GM19372 (cell line): ENCODE data around the gene MB.

Experiments used
- ATAC-seq: cut with Tn5 transposase; IDR thresholded peaks from one replicate; pipeline ENCODE4 v1.9.1; 2021; ENCODE audit warnings: mild to moderate bottlenecking, low read depth, moderate library complexity; ENCODE audit not compliant: unreplicated experiment

Gene MB

DNA sequence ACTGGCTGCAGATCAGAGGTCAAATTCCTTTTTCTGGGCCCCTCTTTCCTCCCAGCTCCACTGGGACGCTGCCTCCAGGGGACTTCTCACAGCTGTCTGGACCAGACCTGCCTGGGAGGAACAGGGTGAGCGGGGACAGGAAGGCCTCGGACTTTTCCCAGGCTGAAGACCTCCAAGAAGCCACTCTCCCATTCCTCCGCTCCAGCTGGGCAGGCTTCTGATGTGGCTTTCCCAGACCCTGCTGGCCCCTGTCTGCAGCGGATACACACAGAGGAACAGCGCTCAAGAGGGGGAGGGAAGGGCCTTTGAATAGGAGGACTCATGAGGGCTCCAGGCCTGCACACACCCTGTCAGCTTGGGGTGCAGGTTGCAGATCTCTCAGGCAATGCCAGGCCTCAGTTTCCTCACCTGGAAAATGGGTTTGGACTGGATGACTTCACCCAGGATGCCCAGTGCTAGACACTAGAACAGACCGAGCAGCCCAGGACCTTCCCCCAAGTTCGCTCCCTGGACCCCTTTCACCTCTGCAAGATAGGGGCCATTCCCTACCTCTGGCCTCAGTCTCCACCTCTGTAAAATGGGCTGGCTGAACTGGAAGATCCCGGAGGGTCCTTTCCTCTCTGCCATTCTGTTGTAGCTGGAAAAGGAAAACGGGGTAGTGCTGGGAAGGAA, 36.6 kb downstream of the MB start:
- ATAC-seq, result no peak

DNA sequence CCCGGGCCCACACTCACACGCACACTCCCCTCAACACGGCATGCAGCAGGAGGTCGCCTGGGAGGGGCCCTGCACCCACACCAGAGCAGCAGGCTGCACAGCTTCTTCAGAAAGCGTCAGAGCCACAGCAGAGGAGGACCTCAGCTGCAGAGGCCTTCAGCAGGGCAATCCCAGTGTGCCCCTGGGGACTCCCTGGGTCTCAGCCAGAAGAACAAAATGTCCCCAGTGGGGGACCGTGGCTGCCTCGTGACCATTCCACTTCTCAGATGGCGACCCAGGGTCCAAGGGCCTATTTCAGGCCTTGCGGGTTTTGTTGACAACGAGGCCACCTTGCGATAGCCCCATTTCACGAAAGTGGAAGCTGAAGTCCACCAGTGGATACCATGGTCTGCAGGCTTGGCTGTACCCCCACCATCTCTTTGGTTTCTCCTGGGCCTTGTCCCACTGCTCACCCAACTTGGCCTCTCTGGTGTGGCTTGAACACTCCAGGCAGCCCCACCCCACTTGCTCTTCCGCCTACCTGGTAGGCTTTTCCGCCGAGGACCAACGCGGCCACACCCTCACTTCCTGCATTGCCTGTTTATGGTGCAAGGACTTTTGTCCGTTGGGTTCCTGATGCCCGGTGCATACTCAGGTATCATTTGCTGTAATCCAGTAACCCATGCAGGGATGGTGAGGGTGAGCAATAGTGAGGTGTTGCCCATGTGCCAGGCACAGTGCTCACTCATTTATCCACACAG, 38.1 kb downstream of the MB start:
- no peak for ATAC-seq

DNA sequence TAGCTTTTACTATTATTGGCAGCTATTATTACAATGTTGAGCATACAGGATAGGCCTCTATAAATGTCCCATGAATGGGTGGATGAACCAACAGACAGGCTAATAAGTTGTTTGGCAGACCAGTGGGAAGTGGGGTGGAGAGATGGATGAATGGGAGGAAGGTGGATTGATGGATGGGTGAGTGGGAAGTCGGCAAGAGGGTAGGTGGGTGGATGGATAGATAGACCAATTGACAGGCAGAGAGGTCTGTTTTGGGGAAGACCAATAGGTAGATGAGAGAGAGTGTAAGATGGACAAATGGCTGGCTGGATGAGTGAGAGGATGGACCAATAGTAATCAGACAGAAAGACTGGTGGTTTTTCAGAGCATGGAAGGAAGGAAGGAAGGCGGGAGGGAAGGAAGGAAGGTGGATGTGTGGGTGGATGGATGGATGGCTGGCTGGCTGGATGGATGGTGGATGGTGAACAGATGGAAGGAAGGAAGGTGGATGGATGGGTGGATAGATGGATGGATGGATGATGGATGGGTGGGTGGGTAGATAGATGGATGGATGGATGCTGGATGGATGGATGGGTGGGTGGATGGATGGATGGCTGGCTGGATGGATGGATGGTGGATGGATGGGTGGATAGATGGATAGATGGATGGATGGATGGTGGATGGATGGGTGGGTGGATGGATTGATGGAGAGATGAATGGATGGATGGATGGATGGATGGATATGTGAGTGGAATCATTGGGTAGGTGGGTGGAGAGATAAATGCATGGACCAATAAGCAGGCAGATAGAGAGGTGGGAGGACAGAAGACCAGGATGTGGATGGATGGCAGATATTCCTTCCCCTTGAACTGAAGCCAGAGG, 39.1 kb downstream of the MB start:
- ATAC-seq, result no peak

DNA sequence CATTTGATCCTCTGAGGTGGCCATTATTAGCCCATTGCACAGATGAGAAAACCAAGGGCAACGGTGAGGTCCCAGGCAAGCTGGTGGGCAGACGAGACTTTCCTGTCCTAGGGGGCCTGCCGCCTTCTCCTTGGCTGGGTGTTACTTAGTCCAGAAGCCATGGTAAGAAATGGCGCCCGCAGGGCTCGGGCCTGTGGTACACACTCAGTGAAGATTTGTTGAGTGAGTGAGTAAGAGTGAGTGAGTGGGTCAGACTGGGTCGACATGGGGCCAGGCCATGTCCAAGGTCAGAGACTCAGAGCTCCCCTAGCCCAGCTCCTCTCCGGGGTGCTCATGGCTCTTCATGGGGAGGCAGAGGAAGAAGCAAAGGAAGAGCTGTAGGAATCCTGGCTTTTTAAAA, 40.5 kb downstream of the MB start:
- ATAC-seq, result no peak

DNA sequence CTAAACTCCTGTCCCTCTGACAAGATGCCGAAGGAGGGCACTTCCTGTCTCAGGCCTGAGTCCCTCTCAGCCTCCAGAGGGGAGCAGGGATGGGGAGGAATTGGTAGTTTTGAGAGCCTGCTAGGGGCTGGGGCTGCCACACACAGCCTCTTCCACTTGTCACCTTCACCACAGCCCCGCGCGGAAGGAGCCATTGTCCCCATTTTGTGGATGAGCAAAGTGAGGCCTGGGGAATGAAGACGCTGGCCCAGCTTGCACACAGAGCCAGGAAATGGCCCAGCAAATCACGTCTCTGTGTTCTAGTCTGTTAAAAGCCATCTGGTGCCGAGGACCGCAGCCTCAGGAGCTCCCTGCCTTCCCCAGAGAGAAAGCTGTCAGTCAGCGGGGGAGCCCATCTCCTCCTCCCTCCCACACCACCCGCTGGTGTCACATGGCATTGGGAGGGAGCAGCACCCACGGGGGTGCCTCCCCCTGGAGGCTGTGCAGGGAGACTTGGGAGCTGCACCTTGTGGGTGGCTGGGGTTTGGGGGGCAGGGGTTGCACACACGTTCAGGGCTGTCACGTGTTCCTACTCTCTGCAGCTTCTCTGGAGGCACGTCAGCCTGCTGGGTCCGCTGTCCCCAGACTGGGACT, 41.9 kb downstream of the MB start:
- ATAC-seq, result no peak

DNA sequence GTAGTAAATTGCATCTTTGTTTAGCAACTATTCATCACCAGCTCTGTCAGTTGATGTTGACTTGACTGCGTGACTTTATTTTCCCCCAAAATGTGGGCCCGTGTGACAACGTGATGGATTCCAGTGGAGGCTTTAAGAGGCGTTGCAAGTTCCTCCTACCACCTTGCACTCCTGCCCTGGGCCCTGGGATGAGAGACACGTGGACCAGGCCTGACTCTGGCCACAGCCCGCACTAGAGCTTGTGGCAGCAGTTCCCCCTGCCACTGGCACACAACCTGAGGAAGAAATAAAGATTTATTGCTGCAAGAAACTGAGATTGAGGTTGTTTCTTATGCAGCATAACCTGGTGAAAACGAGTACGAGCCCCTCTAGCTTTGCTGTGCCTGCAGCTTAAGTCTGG, 44.6 kb downstream of the MB start:
- ATAC-seq, result no peak

DNA sequence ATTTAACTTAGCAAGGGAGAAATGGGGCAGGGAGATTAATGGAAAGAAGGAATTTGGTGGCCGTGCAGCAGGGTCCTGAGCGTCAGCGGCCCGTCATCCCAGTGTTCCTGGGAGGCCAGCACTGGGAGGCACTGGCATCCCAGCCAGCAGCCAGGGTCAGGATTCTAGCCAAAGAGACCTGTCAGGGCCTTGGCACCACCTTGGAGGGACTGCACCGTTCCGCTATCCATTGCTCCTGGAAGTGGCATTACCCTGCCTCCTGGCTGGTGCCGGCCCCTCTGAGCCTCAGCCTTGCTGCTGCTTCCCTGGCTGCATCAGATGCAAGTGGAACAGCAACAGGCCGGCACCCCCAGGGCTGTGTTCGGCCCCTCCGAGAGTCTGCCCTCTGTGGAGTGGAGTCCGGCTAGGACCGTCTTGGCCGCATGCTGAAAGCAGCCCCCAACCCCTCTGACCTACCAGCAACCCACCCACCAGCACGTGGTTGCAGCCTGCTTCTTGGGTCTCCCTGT, 46.4 kb downstream of the MB start:
- ATAC-seq, result no peak

DNA sequence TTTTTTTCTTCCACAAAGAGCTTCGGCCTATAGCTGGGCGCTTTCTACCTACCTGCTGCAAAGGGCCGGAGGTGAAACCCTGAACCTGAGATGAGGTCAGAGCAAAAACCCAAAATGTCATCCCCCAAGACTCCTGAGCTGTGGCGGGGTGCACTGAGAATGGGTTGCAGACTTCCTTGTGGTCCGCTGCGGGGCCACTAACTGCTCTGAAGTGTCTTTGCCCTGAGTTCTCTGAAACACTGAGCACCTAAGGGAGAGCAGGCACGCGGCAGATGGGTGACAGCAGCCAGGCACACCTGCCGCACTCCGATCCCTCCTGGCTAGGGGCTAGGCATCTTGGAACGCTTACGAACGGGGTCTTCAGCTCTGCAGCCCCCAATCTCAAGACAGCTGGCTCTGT, 47.2 kb downstream of the MB start:
- no peak for ATAC-seq

DNA sequence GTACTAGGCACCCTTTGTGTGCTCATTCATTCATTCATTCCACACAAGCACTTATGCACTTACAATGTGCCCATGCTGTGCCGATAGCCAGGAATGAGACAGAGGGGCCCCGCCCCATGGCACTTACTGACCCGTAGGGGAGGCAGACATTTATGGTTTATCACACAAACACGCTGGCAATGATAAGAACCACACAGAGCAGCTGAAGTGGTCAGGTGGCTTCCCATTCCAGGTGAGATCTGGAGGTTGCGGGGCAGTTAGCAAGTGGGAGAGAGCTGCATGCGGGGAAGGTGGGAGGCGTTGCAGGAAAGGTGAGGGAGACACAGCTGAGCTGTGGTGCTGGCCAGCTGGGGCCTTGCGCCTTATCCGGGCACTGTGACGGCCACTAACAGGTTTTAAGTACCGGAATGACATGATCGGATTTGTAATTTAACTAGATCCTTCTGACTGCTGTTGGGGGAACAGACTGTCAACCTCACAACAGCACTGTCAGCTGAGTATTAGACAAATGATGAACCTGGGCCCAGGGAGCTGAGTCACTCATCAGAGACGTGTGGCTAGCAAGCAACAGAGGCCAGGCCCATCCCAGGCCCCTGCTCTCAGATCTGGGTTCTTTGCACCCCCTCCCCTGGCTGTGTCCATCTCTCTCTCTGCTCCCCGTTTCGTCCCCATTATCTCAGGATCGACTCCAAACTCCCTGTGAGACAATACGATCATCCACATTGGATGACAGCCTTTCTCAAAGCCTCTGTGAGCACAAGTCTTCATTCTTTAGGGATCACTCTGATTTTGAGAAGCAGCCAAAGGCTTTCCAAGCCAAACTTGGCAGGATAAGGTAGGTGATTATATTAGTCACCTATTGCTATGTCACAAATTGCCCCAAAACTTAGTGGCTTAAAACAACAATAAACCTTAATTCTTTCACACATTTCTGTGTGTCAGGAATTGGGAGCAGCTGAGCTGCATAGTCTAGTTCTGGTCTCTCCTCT, 48.1 kb downstream of the MB start:
- no peak for ATAC-seq

DNA sequence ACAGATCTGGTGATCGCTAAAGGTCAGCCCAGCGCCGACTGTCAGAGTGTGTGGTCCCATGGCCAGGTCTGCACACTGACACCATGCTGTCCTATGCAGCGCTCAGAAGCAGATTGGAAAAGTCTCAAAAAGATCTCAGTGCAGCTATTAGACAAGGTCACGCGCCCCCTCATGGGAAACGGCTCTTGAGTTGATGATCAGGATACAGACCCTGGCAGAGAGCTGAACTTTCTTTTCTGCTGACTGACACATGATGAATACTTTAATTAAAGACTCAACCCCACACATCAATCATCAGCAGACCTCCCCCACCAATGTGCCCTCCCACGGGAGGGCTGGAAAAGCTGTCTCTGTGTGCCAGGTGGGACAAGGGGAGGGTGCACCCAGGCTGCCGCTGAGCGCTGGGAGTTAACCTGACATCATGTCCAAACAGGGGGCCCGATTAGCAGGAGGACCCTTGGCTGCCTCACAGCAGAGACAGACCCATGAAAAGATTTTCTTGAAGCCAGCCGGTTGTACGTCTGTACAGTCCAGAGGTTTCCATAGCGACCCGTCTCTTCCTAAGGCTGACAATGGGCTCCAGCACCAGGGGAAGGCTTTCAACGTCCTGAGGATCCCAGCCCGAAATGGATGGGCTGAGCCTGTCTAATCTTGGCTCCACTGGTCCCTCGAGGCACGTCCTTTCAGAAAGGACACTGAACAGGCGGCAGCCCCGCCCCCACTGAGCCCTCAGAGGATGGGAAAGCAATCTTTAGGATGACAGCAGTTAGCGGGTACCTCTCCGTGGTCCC, 49.6 kb downstream of the MB start:
- ATAC-seq, result no peak

DNA sequence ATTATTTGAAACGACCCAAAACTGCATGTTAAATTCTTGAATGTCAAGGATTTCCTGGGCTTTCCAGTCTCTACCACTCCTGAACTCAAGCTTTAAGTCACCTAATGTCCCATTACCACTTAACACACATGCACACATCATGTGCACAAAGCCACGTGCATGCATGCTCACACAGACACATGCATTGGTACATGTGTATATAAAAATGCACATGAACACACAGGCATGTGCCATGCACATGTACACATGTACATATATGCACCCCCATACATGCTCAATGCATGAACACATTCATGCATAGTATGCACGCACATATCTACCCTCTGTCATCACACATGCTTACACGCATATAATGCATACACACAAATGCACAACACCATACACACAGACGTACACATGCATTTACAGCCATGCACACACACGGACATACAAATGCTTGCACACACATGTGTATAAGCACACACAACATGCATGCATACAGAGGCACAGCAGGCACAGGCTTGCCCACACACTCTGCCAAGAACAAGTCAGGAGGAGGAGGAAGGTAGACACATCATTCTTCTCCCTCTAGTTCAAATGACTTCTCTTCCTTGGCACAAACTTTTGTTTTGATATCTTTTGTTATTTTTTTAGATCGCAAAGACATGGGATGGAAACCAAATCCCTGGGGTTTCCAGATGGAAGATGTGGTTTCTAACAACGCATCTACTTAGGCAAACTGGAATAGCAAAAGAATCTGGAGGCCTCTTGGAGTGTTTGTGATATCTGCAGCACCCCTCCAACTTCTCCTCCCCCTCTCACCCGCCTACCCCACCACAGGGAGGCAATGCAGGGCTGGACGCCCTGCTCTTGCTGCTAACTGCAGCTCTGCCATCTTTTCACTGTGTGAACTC, 51.9 kb downstream of the MB start:
- ATAC-seq, result no peak

DNA sequence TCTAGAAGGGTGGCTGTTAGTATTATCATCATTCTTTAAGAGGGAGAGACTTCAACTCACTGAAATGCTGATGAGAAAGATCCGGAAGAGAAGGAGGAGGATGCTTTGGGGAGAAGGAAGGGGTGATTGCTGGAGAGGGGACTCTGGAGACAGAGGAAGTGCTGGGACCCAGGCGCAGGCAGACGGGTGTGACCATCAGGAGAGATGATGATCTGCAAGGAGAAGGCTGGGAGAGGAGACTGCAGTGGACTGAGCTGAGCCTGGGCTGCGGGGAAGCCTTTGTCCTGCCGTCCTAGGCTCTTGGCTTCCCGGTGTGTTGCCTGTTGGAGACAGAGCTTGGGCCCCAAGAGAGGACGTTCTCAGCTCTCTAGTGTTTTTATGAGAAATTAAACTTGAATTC, 53.9 kb downstream of the MB start:
- no peak for ATAC-seq

DNA sequence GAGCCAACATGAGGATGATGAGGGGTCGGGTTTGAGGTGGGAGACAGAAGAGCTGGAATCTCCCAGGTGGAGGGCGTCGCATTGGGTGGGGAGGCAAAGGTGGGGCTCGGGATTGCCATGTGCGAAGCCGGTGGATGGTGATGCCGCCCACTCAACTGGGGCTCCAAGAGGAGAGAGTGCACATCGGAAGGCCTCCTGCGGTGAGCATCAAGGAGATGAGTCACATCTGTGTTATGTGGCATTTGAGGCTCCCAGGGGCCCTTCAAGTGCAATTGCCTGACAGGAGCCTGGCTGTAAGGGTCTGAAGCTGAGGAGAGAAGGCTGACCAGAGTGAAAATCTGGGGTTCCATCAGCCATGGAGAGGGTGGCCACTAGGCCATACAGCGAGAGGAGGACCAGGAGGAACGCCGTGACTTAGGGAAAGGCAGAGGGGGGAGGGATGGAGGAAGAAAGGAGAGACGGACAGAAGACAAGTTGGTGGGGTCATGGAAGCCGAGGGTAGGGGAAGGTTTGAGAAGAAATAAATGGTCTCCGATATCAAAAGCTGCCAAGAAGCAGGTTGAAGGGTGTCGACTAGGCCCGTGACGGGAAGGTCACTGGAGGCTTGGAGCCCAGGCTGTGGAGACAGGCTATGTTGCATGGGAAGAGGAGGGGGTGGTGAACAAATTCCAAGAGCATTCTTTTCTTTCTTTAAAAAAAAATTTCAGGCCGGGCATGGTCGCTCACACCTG, 55.2 kb downstream of the MB start:
- ATAC-seq, result no peak

DNA sequence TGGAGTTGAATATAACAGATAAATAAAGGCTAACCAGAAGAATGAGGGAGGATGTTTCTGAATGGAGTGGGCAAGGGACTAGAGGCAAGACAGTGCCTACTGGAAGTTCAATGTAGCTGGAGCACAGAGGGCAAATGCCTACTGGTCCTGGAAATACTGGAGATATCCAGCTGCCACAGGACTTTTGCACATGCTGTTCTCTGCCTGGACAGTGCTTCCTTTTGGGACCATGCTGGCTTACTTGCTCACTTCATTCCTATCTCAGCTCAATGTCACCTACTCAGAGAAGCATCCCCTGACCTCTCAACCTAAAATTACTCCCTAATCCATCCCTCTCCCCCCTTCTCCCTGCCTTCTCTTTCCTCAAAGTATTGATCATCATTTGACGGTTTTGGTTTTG, 56.3 kb downstream of the MB start:
- no peak for ATAC-seq

DNA sequence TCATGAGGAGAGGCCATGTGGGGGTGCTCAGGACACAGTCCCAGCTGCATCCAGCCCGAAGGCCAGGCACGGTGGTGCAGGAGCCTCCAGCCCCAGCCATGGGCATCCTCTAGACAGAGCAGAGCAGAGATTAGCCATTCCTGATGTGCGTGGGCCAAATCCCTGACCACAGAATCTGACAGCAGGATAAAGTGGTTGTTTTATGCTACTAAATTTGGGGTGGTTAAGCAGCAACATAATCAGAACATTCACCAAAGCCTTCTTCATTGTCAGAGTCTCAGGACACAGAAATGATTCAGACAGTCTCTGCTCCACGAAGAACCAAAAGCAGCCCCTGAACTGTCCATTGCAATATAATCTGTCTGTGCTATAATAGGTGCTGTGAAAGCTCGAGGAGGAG, 56.8 kb downstream of the MB start:
- no peak for ATAC-seq

DNA sequence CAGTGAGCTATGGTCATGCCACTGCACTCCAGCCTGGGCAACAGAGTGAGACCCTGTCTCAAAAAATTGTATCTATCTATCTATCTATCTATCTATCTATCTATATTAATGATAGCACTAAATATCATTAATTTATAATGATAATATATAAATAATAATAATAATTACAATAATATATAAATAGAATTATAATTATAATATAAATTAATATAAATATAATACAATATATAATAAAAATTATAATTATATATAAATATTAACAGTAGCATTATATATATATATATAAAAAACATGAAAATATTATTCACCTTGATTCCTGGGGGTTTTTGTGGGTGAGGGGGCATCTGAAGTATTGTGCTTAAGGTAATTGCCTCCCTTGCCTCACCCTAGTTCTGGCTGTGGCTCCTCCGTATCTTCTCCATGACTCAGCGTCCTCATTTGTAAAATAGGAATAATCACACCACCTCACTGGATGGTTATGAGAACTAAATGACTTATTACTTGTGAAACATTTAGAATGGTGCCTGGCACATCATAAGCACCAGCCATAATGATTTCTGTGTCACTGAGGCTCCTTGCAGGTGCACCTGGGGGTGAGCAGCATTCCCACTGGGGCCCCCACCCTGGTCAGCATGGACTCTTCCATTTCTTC, 57.6 kb downstream of the MB start:
- no peak for ATAC-seq

DNA sequence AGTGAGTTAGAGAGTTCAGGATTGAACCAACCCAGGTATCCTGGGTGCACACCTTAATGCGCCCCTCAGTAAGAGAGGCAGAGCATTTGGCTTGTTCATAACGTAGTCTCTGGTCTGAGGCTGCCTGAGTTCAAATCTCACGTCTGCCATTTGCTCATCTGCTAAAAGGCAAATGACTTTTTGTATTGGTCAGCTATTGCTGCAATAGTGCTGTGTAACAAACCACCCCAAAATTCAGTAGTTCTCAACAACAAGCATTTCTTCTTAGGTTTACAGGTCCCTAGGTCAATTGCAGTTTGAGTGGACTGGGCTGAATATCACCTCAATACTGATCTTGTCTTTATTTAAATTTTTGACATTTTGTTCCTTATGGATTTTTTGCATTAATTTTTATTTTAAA, 58.4 kb downstream of the MB start:
- ATAC-seq, result no peak
